Prostate gland (tissue), 2 donors: Measurements from ENCODE around the gene NRSN2. TPM values are rescaled to one million over a fixed set of nuclear protein-coding genes. Genes with fewer than 3 reads are reported as not detected.

ENCODE experiments used
- DNase-seq: peaks from one replicate; pipeline ENCODE4 v3.0.0-alpha.2; 2019; ENCODE audit warnings: low spot score
- H3K27ac ChIP-seq, 2 donors: fragments of 200-600 bp; sonication (generic); 2 replicates each; pipeline ENCODE4 v1.5.1; 2017 to 2019
- H3K27me3 ChIP-seq: fragments of 200-600 bp; sonication (generic); replicated peaks from 2 replicates; pipeline ENCODE4 v1.5.1; 2019; ENCODE audit not compliant: insufficient read depth
- H3K36me3 ChIP-seq, 2 donors: fragments of 200-600 bp; sonication (generic); 1 replicate in 1 of 2; 2 replicates in 1 of 2; pipeline versions ENCODE4 v1.5.1 to v1.8.1; 2017 to 2019
- H3K4me1 ChIP-seq: fragments of 200-600 bp; sonication (generic); replicated peaks from 2 replicates; pipeline ENCODE4 v1.5.1; 2019
- H3K4me3 ChIP-seq, 2 donors: fragments of 200-600 bp; sonication (generic); 2 replicates each; pipeline ENCODE4 v1.5.1; 2017 to 2019
- H3K9me3 ChIP-seq: fragments of 200-600 bp; sonication (generic); 2 replicates; pipeline ENCODE4 v1.5.1; 2017
- CTCF ChIP-seq, 4 experiments: fragments of 200-600 bp in 2 of 4; fragments of 450-650 bp in 2 of 4; sonication (generic) in 2 of 4; IDR thresholded peaks; 1 replicate in 3 of 4; 2 replicates in 1 of 4; pipeline ENCODE4 v1.5.1; 2016 to 2019; ENCODE audit warnings: antibody characterized with exemption in 4 of 4, mild to moderate bottlenecking in 2 of 4, moderate library complexity in 2 of 4
- POLR2A ChIP-seq: fragments of 450-650 bp; IDR thresholded peaks from one replicate; pipeline ENCODE4 v1.6.1; 2016; ENCODE audit warnings: antibody characterized with exemption, mild to moderate bottlenecking
- POLR2AphosphoS5 ChIP-seq: sonication (generic); formaldehyde crosslinking; IDR thresholded peaks from one replicate; pipeline ENCODE4 v1.6.1; 2017; ENCODE audit warnings: antibody characterized with exemption
- WGBS: methylation state at CpG from one replicate; pipeline ENCODE4 v1.1.5; 2018; 5-methylcytosine and 5-hydroxymethylcytosine counted together
- intact Hi-C: fragments of 100-400 bp; cut with DNase I; formaldehyde crosslinking; loops from one replicate; pipeline ENCODE4 v1.14.2; 2022
- total RNA-seq, 2 donors: library from RNA; depleted of rRNA; stranded (reverse); fragments of >200 nt; gene quantifications; one replicate each; pipeline ENCODE4 v1.1.0, GENCODE V29; 2016

NRSN2 gene
- total RNA-seq, 2 donors from 2014 or later: 26.3 to 48.3 TPM

GRCh38 chr20:399182-399707 is 52.3 kb downstream of the NRSN2 start:
- WGBS: 92% methylated on average over 9 of the region's 9 CpGs
- Histone ChIP-seq H3K27ac (no peak overlapping the region), H3K9me3 (no peaks in the 10 kb centered on the region), H3K36me3 (no peaks in the 10 kb centered on the region), H3K27me3 (no peaks in the 10 kb centered on the region), H3K4me3 (no peak overlapping the region), H3K4me1 (no peaks in the 10 kb centered on the region)
- TF ChIP-seq POLR2A (no peak), POLR2AphosphoS5 (no peak), CTCF (IDR thresholded peaks at IDR 0.05) (no peak)
- intact Hi-C loops: no loop called here
- no peak for DNase-seq

GRCh38 chr20:400128-400453 is 53.2 kb downstream of the NRSN2 start:
- no peak for TF ChIP-seq POLR2AphosphoS5
- no peak for TF ChIP-seq POLR2A
- TF ChIP-seq CTCF (IDR thresholded peaks at IDR 0.05): no peak
- no peak for DNase-seq
- Histone ChIP-seq H3K4me1 (no peaks in the 10 kb centered on the region), H3K4me3 (no peak overlapping the region), H3K27me3 (no peaks in the 10 kb centered on the region), H3K9me3 (no peaks in the 10 kb centered on the region), H3K27ac (no peak overlapping the region), H3K36me3 (no peaks in the 10 kb centered on the region)
- WGBS: 48% methylated on average over 2 of the region's 2 CpGs
- intact Hi-C loops: no loop called here

GRCh38 chr20:400454-401275 is 53.8 kb downstream of the NRSN2 start:
- no peak for DNase-seq
- H3K27ac ChIP-seq: no peak overlapping the region
- no peaks in the 10 kb centered on the region for H3K9me3 ChIP-seq
- H3K4me3 ChIP-seq: no peak overlapping the region
- no peak for TF ChIP-seq CTCF (IDR thresholded peaks at IDR 0.05)
- TF ChIP-seq POLR2A: no peak
- TF ChIP-seq POLR2AphosphoS5: no peak
- H3K4me1 ChIP-seq: no peaks in the 10 kb centered on the region
- 60% methylated on average over 5 of the region's 5 CpGs for WGBS
- H3K36me3 ChIP-seq: no peaks in the 10 kb centered on the region
- no peaks in the 10 kb centered on the region for H3K27me3 ChIP-seq
- intact Hi-C loops: no loop called here

GRCh38 chr20:401682-402495 is 55.0 kb downstream of the NRSN2 start:
- Histone ChIP-seq H3K4me3 (no peak overlapping the region), H3K4me1 (no peaks in the 10 kb centered on the region), H3K36me3 (no peaks in the 10 kb centered on the region), H3K27ac (no peak overlapping the region), H3K9me3 (no peaks in the 10 kb centered on the region), H3K27me3 (no peaks in the 10 kb centered on the region)
- WGBS: 74% methylated on average over 9 of the region's 9 CpGs
- TF ChIP-seq POLR2AphosphoS5 (no peak), CTCF (IDR thresholded peaks at IDR 0.05) (no peak), POLR2A (no peak)
- intact Hi-C loops: no loop called here
- no peak for DNase-seq
